Stomach smooth muscle (tissue), 2 donors: Measurements from ENCODE around the gene SESN1.
"Not testable (repeated sequence)": the region's sequence is repeated elsewhere in the genome, so short reads cannot be mapped to it uniquely, and the experiment has no call there.

Source experiments
- H3K27ac ChIP-seq: one replicate; pipeline ENCODE4 v1.7.0; 2013; ENCODE audit warnings: mild to moderate bottlenecking, low read length, inconsistent platforms
- H3K27me3 ChIP-seq, 2 donors: one replicate each; pipeline ENCODE4 v1.7.0; 2013; ENCODE audit warnings: low read length in 2 of 2; ENCODE audit not compliant: insufficient read depth in 2 of 2, control insufficient read depth in 1 of 2
- H3K36me3 ChIP-seq, 2 donors: one replicate each; pipeline ENCODE4 v1.7.0; 2013; ENCODE audit warnings: low read length in 2 of 2; ENCODE audit not compliant: control insufficient read depth in 2 of 2, insufficient read depth in 2 of 2
- H3K4me1 ChIP-seq: one replicate; pipeline ENCODE4 v1.7.0; 2013; ENCODE audit warnings: low read length; ENCODE audit not compliant: control insufficient read depth, insufficient read depth
- H3K4me3 ChIP-seq, 2 donors: one replicate each; pipeline ENCODE4 v1.7.0; 2013; ENCODE audit warnings: low read length in 2 of 2
- H3K9ac ChIP-seq, 2 donors: one replicate each; pipeline ENCODE4 v1.7.0; 2013; ENCODE audit warnings: low read length in 2 of 2, mild to moderate bottlenecking in 1 of 2
- H3K9me3 ChIP-seq, 2 donors: one replicate each; pipeline ENCODE4 v1.7.0; 2013; ENCODE audit warnings: low read length in 2 of 2; ENCODE audit not compliant: control insufficient read depth in 2 of 2
- donor health status: healthy.
- donor health status: Pancreatic carcinoma.

The SESN1 gene

GRCh38 chr6:109095835-109096084 lies 1.1 kb upstream of the SESN1 start:
- Histone ChIP-seq H3K27me3 (no peaks in the 10 kb centered on the region), H3K36me3 (no peaks in the 10 kb centered on the region), H3K9me3 (no peaks in the 10 kb centered on the region), H3K4me1 (peaks cover 7% of the 10 kb centered on the region), H3K4me3 (peak overlapping the region; percentile 92 to 94), H3K27ac (peak overlapping the region; percentile 96), H3K9ac (peak overlapping the region; percentile 97 to 98)

- Histone ChIP-seq H3K4me1 (peaks cover 7% of the 10 kb centered on the region), H3K27ac (peak within 1 kb of the TSS; percentile 96), H3K36me3 (no peaks in the 10 kb centered on the region), H3K4me3 (peak within 1 kb of the TSS; percentile 92 to 94), H3K9me3 (no peaks in the 10 kb centered on the region), H3K9ac (peak within 1 kb of the TSS; percentile 97 to 98), H3K27me3 (no peaks in the 10 kb centered on the region)
Observed at GRCh38 chr6:109095036-109095834, 589 bp upstream of the SESN1 start, which contains the start of gene CEP57L1. CEP57L1 (plus strand) TSS chr6:109095507; CDS start chr6:109145222, 49,715 bp downstream.

GRCh38 chr6:109093732-109094415 lies 772 bp downstream of the SESN1 start:
- no peaks in the 10 kb centered on the region for H3K9me3 ChIP-seq
- peak overlapping the region; percentile 96 for H3K27ac ChIP-seq
- peak overlapping the region; percentile 21 to 97 for H3K9ac ChIP-seq
- peaks cover 7% of the 10 kb centered on the region for H3K4me1 ChIP-seq
- no peaks in the 10 kb centered on the region for H3K36me3 ChIP-seq
- peak overlapping the region; percentile 92 to 93 for H3K4me3 ChIP-seq
- no peaks in the 10 kb centered on the region for H3K27me3 ChIP-seq

GRCh38 chr6:109092074-109092473 lies 2.6 kb downstream of the SESN1 start:
- Histone ChIP-seq H3K4me3 (peak overlapping the region; percentile 92 to 93), H3K27me3 (no peaks in the 10 kb centered on the region), H3K9me3 (no peaks in the 10 kb centered on the region), H3K36me3 (no peaks in the 10 kb centered on the region), H3K9ac (peak overlapping the region in 1 of 2 donors; percentile 97), H3K4me1 (peaks cover 7% of the 10 kb centered on the region), H3K27ac (no peak overlapping the region)

- H3K4me3 ChIP-seq, result peak overlapping the region; percentile 92 to 93
- peaks cover 6% of the 10 kb centered on the region for H3K4me1 ChIP-seq
- H3K9me3 ChIP-seq, result no peaks in the 10 kb centered on the region
- H3K36me3 ChIP-seq, result no peaks in the 10 kb centered on the region
- no peak overlapping the region for H3K27ac ChIP-seq
- H3K27me3 ChIP-seq, result no peaks in the 10 kb centered on the region
- H3K9ac ChIP-seq, result peak overlapping the region in 1 of 2 donors; percentile 97
Observed at GRCh38 chr6:109091314-109092024, 3.2 kb downstream of the SESN1 start.

- Histone ChIP-seq H3K4me3 (no peak overlapping the region), H3K36me3 (no peaks in the 10 kb centered on the region), H3K4me1 (peaks cover 6% of the 10 kb centered on the region), H3K27me3 (no peaks in the 10 kb centered on the region), H3K9me3 (no peaks in the 10 kb centered on the region), H3K9ac (no peak overlapping the region), H3K27ac (no peak overlapping the region)
Observed at GRCh38 chr6:109088995-109089394, 5.7 kb downstream of the SESN1 start.

- peak overlapping the region in 1 of 2 donors; percentile 23 for H3K4me3 ChIP-seq
Observed at GRCh38 chr6:109087661-109088264, 6.9 kb downstream of the SESN1 start.

GRCh38 chr6:109084146-109084545 lies 10.5 kb downstream of the SESN1 start:
- H3K27me3 ChIP-seq, H3K27ac ChIP-seq, H3K4me1 ChIP-seq, H3K9me3 ChIP-seq, H3K4me3 ChIP-seq, H3K9ac ChIP-seq, H3K36me3 ChIP-seq: not testable (repeated sequence)

More at GRCh38 chr6:109087661-109088264, 6.9 kb downstream of the SESN1 start:
- H3K27ac ChIP-seq, result no peak overlapping the region
- peaks cover 6% of the 10 kb centered on the region for H3K4me1 ChIP-seq
- H3K27me3 ChIP-seq, result no peaks in the 10 kb centered on the region
- H3K9me3 ChIP-seq, result no peaks in the 10 kb centered on the region
- no peak overlapping the region for H3K9ac ChIP-seq
- H3K36me3 ChIP-seq, result no peaks in the 10 kb centered on the region

GRCh38 chr6:109083657-109084056 lies 11.0 kb downstream of the SESN1 start:
- Histone ChIP-seq H3K9me3 (no peaks in the 10 kb centered on the region), H3K9ac (no peak overlapping the region), H3K27ac (no peak overlapping the region), H3K36me3 (no peaks in the 10 kb centered on the region), H3K27me3 (no peaks in the 10 kb centered on the region), H3K4me3 (no peak overlapping the region), H3K4me1 (peaks cover 7% of the 10 kb centered on the region)

- Histone ChIP-seq H3K9ac (no peak overlapping the region), H3K36me3 (no peaks in the 10 kb centered on the region), H3K4me3 (no peak overlapping the region), H3K9me3 (no peaks in the 10 kb centered on the region), H3K27ac (no peak overlapping the region), H3K4me1 (peaks cover 7% of the 10 kb centered on the region), H3K27me3 (no peaks in the 10 kb centered on the region)
Observed at GRCh38 chr6:109082188-109082577, 12.5 kb downstream of the SESN1 start.
